Measurements from ENCODE around the gene ITFG2.

DNA sequence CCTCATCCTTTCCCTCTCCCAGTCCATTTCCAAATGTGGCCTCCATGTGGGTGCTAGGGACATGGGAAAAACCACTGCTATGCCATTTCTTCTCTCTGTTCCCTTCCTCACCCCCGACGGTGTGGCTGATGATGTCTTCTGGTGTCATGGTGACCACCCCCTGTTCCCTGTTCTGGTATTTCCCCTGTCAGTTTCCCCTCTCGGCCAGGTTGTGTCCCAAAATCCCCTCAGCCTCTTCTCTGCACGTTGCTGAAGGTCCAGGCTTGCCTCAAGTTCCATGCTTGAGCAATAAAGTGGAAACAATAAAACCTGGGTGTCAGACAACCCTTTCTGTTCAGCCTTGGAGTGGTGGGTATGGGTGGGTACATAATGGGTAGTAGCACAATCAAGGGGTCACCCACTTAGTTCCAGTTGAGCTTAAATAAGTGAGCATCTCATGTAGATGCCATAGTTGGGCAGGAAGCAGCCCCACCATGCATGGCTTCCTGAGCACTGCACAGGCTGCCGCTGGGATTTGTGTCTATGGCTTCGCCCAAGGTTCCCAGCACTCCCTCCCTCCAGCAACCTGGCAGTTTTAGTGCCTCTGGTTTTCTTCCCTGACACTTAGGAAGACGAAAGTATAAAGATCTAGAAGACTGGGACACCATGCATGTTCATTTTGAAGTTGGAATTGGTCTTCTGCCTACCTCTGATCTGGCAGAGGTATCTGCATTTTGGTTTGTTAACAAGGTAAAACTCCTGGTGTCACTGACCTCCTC is 8.7 kb upstream of the ITFG2 start:
- TF ChIP-seq EP300 (IDR thresholded peaks at IDR 0.05) (no peak), POLR2A (IDR thresholded peaks at IDR 0.05) (no peak)
- TF ChIP-seq, protein P1, sequence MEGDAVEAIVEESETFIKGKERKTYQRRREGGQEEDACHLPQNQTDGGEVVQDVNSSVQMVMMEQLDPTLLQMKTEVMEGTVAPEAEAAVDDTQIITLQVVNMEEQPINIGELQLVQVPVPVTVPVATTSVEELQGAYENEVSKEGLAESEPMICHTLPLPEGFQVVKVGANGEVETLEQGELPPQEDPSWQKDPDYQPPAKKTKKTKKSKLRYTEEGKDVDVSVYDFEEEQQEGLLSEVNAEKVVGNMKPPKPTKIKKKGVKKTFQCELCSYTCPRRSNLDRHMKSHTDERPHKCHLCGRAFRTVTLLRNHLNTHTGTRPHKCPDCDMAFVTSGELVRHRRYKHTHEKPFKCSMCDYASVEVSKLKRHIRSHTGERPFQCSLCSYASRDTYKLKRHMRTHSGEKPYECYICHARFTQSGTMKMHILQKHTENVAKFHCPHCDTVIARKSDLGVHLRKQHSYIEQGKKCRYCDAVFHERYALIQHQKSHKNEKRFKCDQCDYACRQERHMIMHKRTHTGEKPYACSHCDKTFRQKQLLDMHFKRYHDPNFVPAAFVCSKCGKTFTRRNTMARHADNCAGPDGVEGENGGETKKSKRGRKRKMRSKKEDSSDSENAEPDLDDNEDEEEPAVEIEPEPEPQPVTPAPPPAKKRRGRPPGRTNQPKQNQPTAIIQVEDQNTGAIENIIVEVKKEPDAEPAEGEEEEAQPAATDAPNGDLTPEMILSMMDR (IDR thresholded peaks at IDR 0.05) = no peak
